Fibroblast of lung (primary cell): ENCODE data around the gene DEPDC1. TPM values are rescaled to one million over a fixed set of nuclear protein-coding genes. Genes with fewer than 3 reads are reported as not detected.

Source experiments
- DNase-seq, 2 donors: peaks; one replicate each; pipeline versions ENCODE4 v3.0.0 to v3.0.0-alpha.2; 2010; ENCODE audit warnings: low read depth in 2 of 2
- H2AFZ ChIP-seq: 2 replicates; pipeline ENCODE4 v1.5.1; 2012; ENCODE audit warnings: low read length, control low read depth, inconsistent platforms
- H3K27ac ChIP-seq: 2 replicates; pipeline ENCODE4 v1.5.1; 2011; ENCODE audit warnings: low read length, control low read depth; ENCODE audit not compliant: insufficient read depth
- H3K27me3 ChIP-seq: 2 replicates; pipeline ENCODE4 v1.5.1; 2011; ENCODE audit warnings: mild to moderate bottlenecking, low read length; ENCODE audit not compliant: control insufficient read depth, insufficient read depth
- H3K36me3 ChIP-seq: 2 replicates; pipeline ENCODE4 v1.5.1; 2011; ENCODE audit warnings: low read length; ENCODE audit not compliant: control insufficient read depth, insufficient read depth
- H3K4me1 ChIP-seq: 2 replicates; pipeline ENCODE4 v1.5.1; 2011; ENCODE audit warnings: low read length; ENCODE audit not compliant: control insufficient read depth, insufficient read depth; ENCODE audit errors: extremely low read depth
- H3K4me2 ChIP-seq: 2 replicates; pipeline ENCODE4 v1.5.1; 2011; ENCODE audit warnings: low read length, control low read depth; ENCODE audit not compliant: insufficient read depth; ENCODE audit errors: extremely low read depth
- H3K4me3 ChIP-seq, 4 experiments: fragments of 200-600 bp in 1 of 4; sonication (generic) in 1 of 4; replicated peaks in 1 of 4; 2 replicates each; pipeline ENCODE4 v1.5.1; 2011 to 2016; ENCODE audit warnings: low read length in 4 of 4, low read depth in 3 of 4, mild to moderate bottlenecking in 3 of 4, control low read depth in 2 of 4, inconsistent platforms in 1 of 4, mixed read lengths in 1 of 4; ENCODE audit not compliant: insufficient read depth in 1 of 4; ENCODE audit errors: control extremely low read depth in 1 of 4
- H3K79me2 ChIP-seq: 2 replicates; pipeline ENCODE4 v1.5.1; 2012; ENCODE audit warnings: mild to moderate bottlenecking, low read length, inconsistent platforms; ENCODE audit not compliant: control insufficient read depth, insufficient read depth
- H3K9ac ChIP-seq: 2 replicates; pipeline ENCODE4 v1.5.1; 2011; ENCODE audit warnings: mild to moderate bottlenecking, low read length, control low read depth; ENCODE audit not compliant: insufficient read depth
- H3K9me3 ChIP-seq: 2 replicates; pipeline ENCODE4 v1.5.1; 2012; ENCODE audit warnings: low read depth, low read length; ENCODE audit not compliant: control insufficient read depth, insufficient read depth
- H4K20me1 ChIP-seq: 2 replicates; pipeline ENCODE4 v1.5.1; 2011; ENCODE audit warnings: low read length; ENCODE audit not compliant: control insufficient read depth, insufficient read depth; ENCODE audit errors: extremely low read depth
- CTCF ChIP-seq, 2 donors: IDR thresholded peaks in 1 of 2; conservative IDR thresholded peaks in 1 of 2; 1 replicate in 1 of 2; 2 replicates in 1 of 2; pipeline ENCODE4 v1.5.1; 2011 to 2012; ENCODE audit warnings: low read length in 2 of 2, control low read depth in 1 of 2, inconsistent platforms in 1 of 2, low read depth in 1 of 2, mild to moderate bottlenecking in 1 of 2
- EZH2 ChIP-seq: IDR thresholded peaks from 2 replicates; pipeline ENCODE4 v1.5.1; 2012; ENCODE audit warnings: low read length, control low read depth, mild to moderate bottlenecking; ENCODE audit errors: missing control alignments
- polyA plus RNA-seq, 2 donors: library from polyadenylated mRNA; depleted of rRNA in 1 of 2; stranded (reverse) in 1 of 2; unstranded in 1 of 2; fragments of >200 nt; gene quantifications; 2 replicates each; pipeline ENCODE4 v1.2.1, GENCODE V29; 2011 to 2012; ENCODE audit warnings: missing spikeins in 1 of 2
- total RNA-seq: library from RNA; depleted of rRNA; stranded (reverse); fragments of >200 nt; gene quantifications from 2 replicates; pipeline ENCODE4 v1.2.1, GENCODE V29; 2014

The DEPDC1 gene
- total and polyA plus RNA-seq, 2 donors (not counting 1 experiment from before 2014, with no cell fraction given): 8.0 to 8.8 TPM

- Histone ChIP-seq H3K4me1 (peaks cover 5% of the 10 kb centered on the region), H3K9me3 (no peaks in the 10 kb centered on the region), H2AFZ (peak overlapping the region; percentile 92), H3K36me3 (no peaks in the 10 kb centered on the region), H3K27me3 (no peaks in the 10 kb centered on the region), H3K27ac (no peak overlapping the region), H3K79me2 (peaks cover 29% of the 10 kb centered on the region), H3K9ac (peak overlapping the region; percentile 31), H3K4me2 (peak overlapping the region; percentile 89), H4K20me1 (no peaks in the 10 kb centered on the region), H3K4me3 (peak overlapping the region; percentile 61 to 92 (median 82))
- TF ChIP-seq CTCF (conservative IDR thresholded peaks at IDR 0.05 in 1 of 2, IDR thresholded peaks at IDR 0.05 in 1 of 2; ENCODE audit: low read depth in 1 of 2, low read length in 2 of 2): peak in 1 of 2 donors; percentile 2
- no peak for TF ChIP-seq EZH2
- no peak for DNase-seq
Observed at GRCh38 chr1:68497358-68497698, 446 bp upstream of the DEPDC1 start.

GRCh38 chr1:68495968-68496679, 758 bp downstream of the DEPDC1 start:
- DNase-seq: peak in 1 of 2 donors; percentile 28
- Histone ChIP-seq H3K9me3 (no peaks in the 10 kb centered on the region), H3K4me2 (peak overlapping the region; percentile 97), H4K20me1 (no peaks in the 10 kb centered on the region), H3K4me3 (peak overlapping the region; percentile 74 to 92 (median 82)), H3K27ac (peak overlapping the region; percentile 85), H3K79me2 (peaks cover 34% of the 10 kb centered on the region), H3K4me1 (peaks cover 5% of the 10 kb centered on the region), H2AFZ (peak overlapping the region; percentile 75), H3K9ac (peak overlapping the region; percentile 54), H3K27me3 (no peaks in the 10 kb centered on the region), H3K36me3 (no peaks in the 10 kb centered on the region)
- TF ChIP-seq CTCF (conservative IDR thresholded peaks at IDR 0.05 in 1 of 2, IDR thresholded peaks at IDR 0.05 in 1 of 2; ENCODE audit: low read depth in 1 of 2, low read length in 2 of 2): no peak
- no peak for TF ChIP-seq EZH2

- no peaks in the 10 kb centered on the region for H3K27me3 ChIP-seq
- H3K9ac ChIP-seq: no peak overlapping the region
- no peaks in the 10 kb centered on the region for H3K36me3 ChIP-seq
- DNase-seq: peak in 1 of 2 donors; percentile 23
- peak overlapping the region; percentile 75 for H2AFZ ChIP-seq
- H3K4me1 ChIP-seq: peaks cover 5% of the 10 kb centered on the region
- H3K79me2 ChIP-seq: peaks cover 40% of the 10 kb centered on the region
- no peaks in the 10 kb centered on the region for H3K9me3 ChIP-seq
- no peak overlapping the region for H3K27ac ChIP-seq
- H3K4me2 ChIP-seq: peak overlapping the region; percentile 97
- no peaks in the 10 kb centered on the region for H4K20me1 ChIP-seq
- peak overlapping the region; percentile 74 to 92 (median 82) for H3K4me3 ChIP-seq
- TF ChIP-seq CTCF (conservative IDR thresholded peaks at IDR 0.05 in 1 of 2, IDR thresholded peaks at IDR 0.05 in 1 of 2; ENCODE audit: low read depth in 1 of 2, low read length in 2 of 2) (no peak), EZH2 (no peak)
Observed at GRCh38 chr1:68495532-68495931, 1.4 kb downstream of the DEPDC1 start.
